H9 (cell line): ENCODE results near the gene MLKL. TPM values are rescaled to one million over a fixed set of nuclear protein-coding genes. Genes with fewer than 3 reads are reported as not detected.

Experiments used
- DNase-seq: peaks from one replicate; pipeline ENCODE4 v3.0.0-alpha.2; 2017
- H2AFZ ChIP-seq: one replicate; pipeline ENCODE4 v1.6.1; 2013; ENCODE audit warnings: mild to moderate bottlenecking, low read length, control low read depth, moderate library complexity
- H2AK5ac ChIP-seq: 2 replicates; pipeline ENCODE4 v1.6.1; 2013; ENCODE audit warnings: low read length, control low read depth, mixed read lengths; ENCODE audit not compliant: insufficient read length
- H2BK120ac ChIP-seq: one replicate; pipeline ENCODE4 v1.6.1; 2013; ENCODE audit warnings: low read depth, mild to moderate bottlenecking, low read length, control low read depth, inconsistent platforms; ENCODE audit not compliant: poor library complexity, severe bottlenecking
- H2BK12ac ChIP-seq: 2 replicates; pipeline ENCODE4 v1.6.1; 2013; ENCODE audit warnings: low read length, control low read depth, mixed read lengths, low read depth; ENCODE audit not compliant: insufficient read length
- H2BK15ac ChIP-seq: 2 replicates; pipeline ENCODE4 v1.6.1; 2013; ENCODE audit warnings: low read depth, low read length, control low read depth
- H2BK20ac ChIP-seq: one replicate; pipeline ENCODE4 v1.6.1; 2013; ENCODE audit warnings: low read depth, mild to moderate bottlenecking, low read length, control low read depth, inconsistent platforms; ENCODE audit not compliant: poor library complexity, severe bottlenecking
- H2BK5ac ChIP-seq: 2 replicates; pipeline ENCODE4 v1.6.1; 2013; ENCODE audit warnings: low read length, control low read depth, mixed read lengths; ENCODE audit not compliant: insufficient read length
- H3K14ac ChIP-seq: 2 replicates; pipeline ENCODE4 v1.6.1; 2013; ENCODE audit warnings: low read length, control low read depth; ENCODE audit not compliant: insufficient read depth
- H3K18ac ChIP-seq: 2 replicates; pipeline ENCODE4 v1.6.1; 2013; ENCODE audit warnings: low read depth, mild to moderate bottlenecking, mixed read lengths, low read length, control low read depth; ENCODE audit not compliant: insufficient read length
- H3K23ac ChIP-seq: 2 replicates; pipeline ENCODE4 v1.6.1; 2013; ENCODE audit warnings: low read length, control low read depth, mixed read lengths, low read depth; ENCODE audit not compliant: insufficient read length
- H3K23me2 ChIP-seq: 2 replicates; pipeline ENCODE4 v1.6.1; 2013; ENCODE audit warnings: low read depth, mild to moderate bottlenecking, mixed read lengths, low read length, control low read depth; ENCODE audit not compliant: insufficient read length, poor library complexity, severe bottlenecking
- H3K27ac ChIP-seq: 2 replicates; pipeline ENCODE4 v1.5.1; 2013; ENCODE audit warnings: low read length, control low read depth, mixed read lengths, low read depth; ENCODE audit not compliant: insufficient read length
- H3K27me3 ChIP-seq: 2 replicates; pipeline ENCODE4 v1.6.1; 2013; ENCODE audit warnings: low read length, control low read depth, inconsistent platforms; ENCODE audit not compliant: insufficient read depth
- H3K4ac ChIP-seq: 2 replicates; pipeline ENCODE4 v1.6.1; 2013; ENCODE audit warnings: low read depth, mild to moderate bottlenecking, control low read depth, inconsistent platforms, low read length, moderate library complexity
- H3K4me1 ChIP-seq: 2 replicates; pipeline ENCODE4 v1.6.1; 2013; ENCODE audit warnings: low read length, control low read depth, inconsistent platforms; ENCODE audit not compliant: insufficient read depth
- H3K4me2 ChIP-seq: 2 replicates; pipeline ENCODE4 v1.6.1; 2013; ENCODE audit warnings: low read length, control low read depth, mixed read lengths; ENCODE audit not compliant: insufficient read length, insufficient read depth
- H3K56ac ChIP-seq: 2 replicates; pipeline ENCODE4 v1.6.1; 2013; ENCODE audit warnings: low read depth, mild to moderate bottlenecking, mixed read lengths, low read length, control low read depth; ENCODE audit not compliant: insufficient read length
- H3K79me1 ChIP-seq: 2 replicates; pipeline ENCODE4 v1.6.1; 2013; ENCODE audit warnings: low read depth, mild to moderate bottlenecking, moderate library complexity, low read length, control low read depth, inconsistent platforms; ENCODE audit not compliant: insufficient read depth, poor library complexity, severe bottlenecking
- H3K79me2 ChIP-seq: 2 replicates; pipeline ENCODE4 v1.6.1; 2013; ENCODE audit warnings: low read length, control low read depth, inconsistent platforms; ENCODE audit not compliant: insufficient read depth
- H3K9ac ChIP-seq: 2 replicates; pipeline ENCODE4 v1.6.1; 2013; ENCODE audit warnings: low read length, control low read depth, mixed read lengths; ENCODE audit not compliant: insufficient read length; ENCODE audit errors: extremely low read depth
- H3K9me3 ChIP-seq: one replicate; pipeline ENCODE4 v1.6.1; 2013; ENCODE audit warnings: low read depth, low read length, inconsistent platforms; ENCODE audit not compliant: control insufficient read depth
- H3T11ph ChIP-seq: one replicate; pipeline ENCODE4 v1.6.1; 2013; ENCODE audit warnings: mild to moderate bottlenecking, low read length, control low read depth, inconsistent platforms
- H4K20me1 ChIP-seq: one replicate; pipeline ENCODE4 v1.6.1; 2013; ENCODE audit not compliant: control insufficient read depth, insufficient read length, insufficient read depth
- H4K5ac ChIP-seq: 2 replicates; pipeline ENCODE4 v1.6.1; 2013; ENCODE audit warnings: low read depth, mild to moderate bottlenecking, mixed read lengths, low read length, control low read depth; ENCODE audit not compliant: insufficient read length
- H4K8ac ChIP-seq: replicated peaks from 2 replicates; pipeline ENCODE4 v1.6.1; 2013; ENCODE audit warnings: low read length, control low read depth, mixed read lengths, low read depth; ENCODE audit not compliant: insufficient read length
- H4K91ac ChIP-seq: 2 replicates; pipeline ENCODE4 v1.6.1; 2013; ENCODE audit warnings: low read depth, mild to moderate bottlenecking, moderate library complexity, mixed read lengths, low read length, control low read depth; ENCODE audit not compliant: insufficient read length
- H3K27ac Mint-ChIP-seq, 3 experiments: 2 replicates in 2 of 3; 3 replicates in 1 of 3; pipeline ENCODE4 v1.8.0; 2020 to 2021; ENCODE audit warnings: mixed read lengths in 3 of 3, mild to moderate bottlenecking in 1 of 3, moderate library complexity in 1 of 3
- H3K27me3 Mint-ChIP-seq: 2 replicates; pipeline ENCODE4 v1.8.0; 2021; ENCODE audit warnings: low read depth, mild to moderate bottlenecking, moderate library complexity, mixed read lengths
- H3K36me3 Mint-ChIP-seq, 3 experiments: 2 replicates in 2 of 3; 3 replicates in 1 of 3; pipeline ENCODE4 v1.8.0; 2020 to 2021; ENCODE audit warnings: low read depth in 3 of 3, mixed read lengths in 3 of 3; ENCODE audit not compliant: insufficient read depth in 1 of 3
- H3K4me1 Mint-ChIP-seq, 2 experiments: 2 replicates each; pipeline ENCODE4 v1.8.0; 2020; ENCODE audit warnings: mixed read lengths in 2 of 2
- H3K4me3 Mint-ChIP-seq, 2 experiments: 2 replicates in 1 of 2; 3 replicates in 1 of 2; pipeline ENCODE4 v1.8.0; 2020 to 2021; ENCODE audit warnings: mild to moderate bottlenecking in 2 of 2, mixed read lengths in 2 of 2, moderate library complexity in 1 of 2
- H3K9me3 Mint-ChIP-seq, 2 experiments: 2 replicates in 1 of 2; 3 replicates in 1 of 2; pipeline ENCODE4 v1.8.0; 2020; ENCODE audit warnings: mild to moderate bottlenecking in 2 of 2, mixed read lengths in 2 of 2, moderate library complexity in 1 of 2
- WGBS: extraction: QIAGEN DNeasy Blood & Tissue Kit; methylation state at CpG from one replicate; pipeline ENCODE4 v1.1.7; 2013; ENCODE audit warnings: missing lambda C conversion rate, low lambda C conversion rate, mixed read lengths; ENCODE audit not compliant: insufficient read length; ENCODE audit errors: extremely low coverage; 5-methylcytosine and 5-hydroxymethylcytosine counted together
- total RNA-seq: library from RNA; stranded (reverse); gene quantifications from 2 replicates; pipeline ENCODE4 v1.2.1, GENCODE V29; 2021
- TF ChIP-seq, protein P1 (sequence below): fragments of 200-600 bp; sonication (generic); conservative IDR thresholded peaks from 3 replicates; pipeline ENCODE4 v1.8.0; 2021; ENCODE audit warnings: antibody characterized with exemption, mild to moderate bottlenecking

Gene MLKL
- total RNA-seq, 1 experiment from 2014 or later = 0.37 TPM

DNA sequence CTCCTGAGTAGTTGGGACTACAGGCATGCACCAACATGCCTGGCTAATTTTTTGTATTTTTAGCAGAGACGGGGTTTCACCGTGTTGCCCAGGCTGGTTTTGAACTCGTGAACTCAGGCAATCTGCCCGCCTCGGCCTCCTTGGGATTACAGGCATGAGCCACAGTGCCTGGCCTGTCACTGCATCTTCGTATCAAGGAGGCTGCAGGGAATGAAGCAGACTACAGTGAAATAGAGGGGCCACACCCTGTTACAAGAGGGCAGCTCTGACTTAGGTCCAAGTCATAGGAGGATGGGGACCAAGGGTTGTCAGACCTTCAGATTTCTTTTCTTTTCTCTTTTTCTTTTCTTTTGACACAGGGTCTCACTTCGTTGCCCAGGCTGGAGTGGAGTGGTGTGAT, 45.3 kb upstream of the MLKL start:
- DNase-seq = no peak
- Histone ChIP-seq H3K23ac (no peak overlapping the region), H3K79me1 (no peaks in the 10 kb centered on the region), H2BK120ac (no peak overlapping the region), H3K4ac (no peak overlapping the region), H3T11ph (no peak overlapping the region), H3K4me1 (peaks cover 2% of the 10 kb centered on the region; the same call in 1 of the 2 replicates), H4K5ac (no peak overlapping the region), H2BK12ac (no peak overlapping the region), H2BK15ac (no peak overlapping the region), H3K27me3 (no peaks in the 10 kb centered on the region), H2AFZ (no peak overlapping the region), H4K8ac (no peak overlapping the region), H3K9me3 (no peaks in the 10 kb centered on the region), H2BK5ac (no peak overlapping the region), H2AK5ac (no peak overlapping the region), H3K23me2 (peaks cover 4% of the 10 kb centered on the region), H3K14ac (no peak overlapping the region), H3K18ac (no peak overlapping the region), H3K4me2 (no peak overlapping the region), H2BK20ac (no peak overlapping the region), H3K56ac (no peak overlapping the region), H3K9ac (no peak overlapping the region), H4K20me1 (no peaks in the 10 kb centered on the region), H4K91ac (no peak overlapping the region), H3K27ac (no peak overlapping the region), H3K79me2 (no peaks in the 10 kb centered on the region)
- no CpG with 5 or more reads among the region's 7 CpGs for WGBS
- H3K4me3 Mint-ChIP-seq = no peak overlapping the region
- H3K36me3 Mint-ChIP-seq = no peaks in the 10 kb centered on the region
- no peaks in the 10 kb centered on the region; the same call in 1 of the 2 replicates for H3K27me3 Mint-ChIP-seq
- peaks cover 0 to 1% of the 10 kb centered on the region in 2 experiments; a peak in 1 of 5 replicates for H3K9me3 Mint-ChIP-seq
- peaks cover 31 to 36% of the 10 kb centered on the region in 2 experiments for H3K4me1 Mint-ChIP-seq
- no peak overlapping the region; a peak in 1 of 7 replicates for H3K27ac Mint-ChIP-seq
- TF ChIP-seq, protein P1, sequence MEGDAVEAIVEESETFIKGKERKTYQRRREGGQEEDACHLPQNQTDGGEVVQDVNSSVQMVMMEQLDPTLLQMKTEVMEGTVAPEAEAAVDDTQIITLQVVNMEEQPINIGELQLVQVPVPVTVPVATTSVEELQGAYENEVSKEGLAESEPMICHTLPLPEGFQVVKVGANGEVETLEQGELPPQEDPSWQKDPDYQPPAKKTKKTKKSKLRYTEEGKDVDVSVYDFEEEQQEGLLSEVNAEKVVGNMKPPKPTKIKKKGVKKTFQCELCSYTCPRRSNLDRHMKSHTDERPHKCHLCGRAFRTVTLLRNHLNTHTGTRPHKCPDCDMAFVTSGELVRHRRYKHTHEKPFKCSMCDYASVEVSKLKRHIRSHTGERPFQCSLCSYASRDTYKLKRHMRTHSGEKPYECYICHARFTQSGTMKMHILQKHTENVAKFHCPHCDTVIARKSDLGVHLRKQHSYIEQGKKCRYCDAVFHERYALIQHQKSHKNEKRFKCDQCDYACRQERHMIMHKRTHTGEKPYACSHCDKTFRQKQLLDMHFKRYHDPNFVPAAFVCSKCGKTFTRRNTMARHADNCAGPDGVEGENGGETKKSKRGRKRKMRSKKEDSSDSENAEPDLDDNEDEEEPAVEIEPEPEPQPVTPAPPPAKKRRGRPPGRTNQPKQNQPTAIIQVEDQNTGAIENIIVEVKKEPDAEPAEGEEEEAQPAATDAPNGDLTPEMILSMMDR = no peak
